Adipocyte (in vitro differentiated cells): Measurements from ENCODE around the gene FGF2.

ENCODE experiments used
- DNase-seq: peaks from one replicate; pipeline ENCODE4 v3.0.0-alpha.2; 2015; ENCODE audit warnings: low read depth
- H3K27me3 ChIP-seq: replicated peaks from 2 replicates; pipeline ENCODE4 v1.7.0; 2013; ENCODE audit warnings: mild to moderate bottlenecking, low read length, moderate library complexity; ENCODE audit not compliant: control insufficient read depth, insufficient read depth
- H3K36me3 ChIP-seq: 2 replicates; pipeline ENCODE4 v1.7.0; 2013; ENCODE audit warnings: low read length, mild to moderate bottlenecking, moderate library complexity; ENCODE audit not compliant: control insufficient read depth, insufficient read depth, severe bottlenecking
- H3K4me1 ChIP-seq: 2 replicates; pipeline ENCODE4 v1.7.0; 2013; ENCODE audit warnings: mild to moderate bottlenecking, low read length, moderate library complexity; ENCODE audit not compliant: control insufficient read depth, insufficient read depth
- H3K4me3 ChIP-seq: 2 replicates; pipeline ENCODE4 v1.7.0; 2013; ENCODE audit warnings: mild to moderate bottlenecking, low read length, moderate library complexity
- H3K9ac ChIP-seq: 2 replicates; pipeline ENCODE4 v1.7.0; 2013; ENCODE audit warnings: mild to moderate bottlenecking, low read length, moderate library complexity
- H3K9me3 ChIP-seq: 2 replicates; pipeline ENCODE4 v1.7.0; 2013; ENCODE audit warnings: mild to moderate bottlenecking, low read length, moderate library complexity; ENCODE audit not compliant: control insufficient read depth

The FGF2 gene

GRCh38 chr4:122946142-122946541 lies 119.5 kb downstream of the FGF2 start:
- H3K4me1 ChIP-seq: no peaks in the 10 kb centered on the region
- peaks cover 43% of the 10 kb centered on the region for H3K36me3 ChIP-seq
- no peak overlapping the region for H3K9ac ChIP-seq
- no peaks in the 10 kb centered on the region for H3K9me3 ChIP-seq
- H3K4me3 ChIP-seq: no peak overlapping the region
- DNase-seq: no peak
- H3K27me3 ChIP-seq: no peaks in the 10 kb centered on the region
